C1 segment of cervical spinal cord (tissue), 14 donors: ENCODE data around the gene TNNT3.

Source experiments
- DNase-seq, 14 donors: peaks; one replicate each; lab custom pipeline; 2025; lab: John Stamatoyannopoulos, UW

TNNT3 gene

DNA sequence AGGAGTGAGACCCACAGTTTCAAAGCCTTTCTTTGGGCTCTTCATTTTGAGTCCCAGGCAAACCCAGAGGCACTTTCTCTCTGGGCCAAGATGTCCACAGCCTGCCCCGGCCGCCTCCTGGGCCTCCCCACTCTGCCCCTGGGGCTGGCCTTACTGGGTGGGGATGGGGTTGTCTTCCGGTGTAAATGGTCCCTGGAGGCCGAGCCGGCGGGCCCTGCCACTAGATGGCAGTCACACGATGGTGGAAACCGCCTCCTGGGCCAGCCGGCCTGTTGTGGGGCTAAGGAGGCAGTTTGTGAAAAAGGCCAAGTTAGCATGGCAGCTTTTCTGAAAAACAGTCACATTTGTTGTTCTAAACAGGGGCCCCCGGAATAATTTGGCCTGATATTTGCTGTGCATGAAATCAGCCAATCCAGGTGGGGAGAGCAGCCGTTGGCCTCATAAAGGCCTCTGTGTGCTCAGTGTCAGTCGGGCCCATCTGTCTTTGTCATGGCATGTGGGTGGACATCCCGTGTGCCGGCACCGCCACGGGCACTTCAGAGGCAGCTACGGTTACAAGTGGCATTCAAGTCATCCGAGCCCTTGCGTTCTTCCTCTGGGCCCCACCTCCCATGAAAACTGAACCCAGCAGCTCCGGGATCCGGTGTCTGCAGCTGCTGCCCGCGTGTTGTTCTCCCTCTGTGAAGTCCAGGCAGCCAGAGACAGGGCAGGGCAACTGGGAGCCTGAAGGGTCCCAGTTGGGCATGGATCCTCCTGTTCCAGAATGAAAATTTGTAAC lies 34.2 kb downstream of the TNNT3 start:
- no peak for DNase-seq

DNA sequence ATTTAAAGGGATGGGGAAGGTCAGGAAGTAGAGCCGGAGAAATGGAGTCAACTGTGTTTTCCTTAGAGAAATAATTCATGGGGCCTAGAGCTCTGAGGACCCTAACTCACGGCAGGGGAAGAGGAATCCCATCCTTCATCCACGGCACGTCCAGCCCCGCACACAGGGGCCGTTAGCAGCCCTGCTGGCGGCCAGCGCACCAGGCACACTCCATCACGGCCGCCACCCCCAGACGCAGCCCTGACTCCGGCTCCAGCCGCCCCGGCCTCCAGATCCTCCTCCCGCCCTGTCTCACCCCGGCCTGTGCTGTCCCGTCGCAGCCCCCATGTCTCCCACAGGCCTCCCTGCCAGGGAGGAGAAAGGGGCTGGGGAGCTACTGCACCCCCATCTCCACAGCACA lies 38.9 kb downstream of the TNNT3 start:
- no peak for DNase-seq

DNA sequence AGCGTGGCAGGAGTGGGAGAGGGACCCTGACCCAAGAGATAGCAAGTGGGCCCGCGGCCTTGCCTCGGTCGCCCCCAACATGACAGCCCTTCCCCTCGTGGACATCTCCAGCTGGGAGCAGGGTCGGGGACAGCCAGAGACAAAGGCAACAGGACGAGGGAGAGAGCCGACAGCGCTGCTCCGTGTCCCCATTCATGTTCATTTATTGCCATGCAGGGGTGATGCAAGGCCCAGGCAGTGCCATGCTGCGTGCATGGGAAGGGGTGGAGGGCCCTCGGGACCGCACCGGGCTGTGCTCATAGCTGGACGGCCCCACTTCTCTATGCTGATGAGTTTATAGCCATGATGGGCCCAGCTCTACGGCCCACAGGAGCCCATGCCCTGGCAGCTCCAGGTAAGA lies 40.3 kb downstream of the TNNT3 start:
- no peak for DNase-seq

DNA sequence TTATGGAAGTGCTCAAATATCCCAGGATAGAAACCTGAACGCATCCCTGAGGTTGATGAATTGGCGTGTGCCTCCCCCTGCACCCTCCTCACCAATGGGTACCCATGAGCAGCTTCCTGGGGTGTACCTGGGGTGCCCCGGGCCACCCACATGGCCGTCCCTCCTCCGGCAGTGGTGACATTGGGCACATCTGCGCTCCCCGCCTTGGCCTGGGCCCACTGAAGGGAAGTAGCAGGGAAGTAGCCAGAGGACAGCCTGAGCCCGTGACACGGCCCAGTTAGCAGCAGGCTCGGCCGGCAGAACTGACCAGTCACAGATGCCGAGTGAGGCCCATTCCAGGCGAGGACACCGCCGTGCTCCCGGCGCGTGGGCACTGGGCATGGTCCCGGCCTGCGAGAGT lies 44.4 kb downstream of the TNNT3 start:
- no peak for DNase-seq

DNA sequence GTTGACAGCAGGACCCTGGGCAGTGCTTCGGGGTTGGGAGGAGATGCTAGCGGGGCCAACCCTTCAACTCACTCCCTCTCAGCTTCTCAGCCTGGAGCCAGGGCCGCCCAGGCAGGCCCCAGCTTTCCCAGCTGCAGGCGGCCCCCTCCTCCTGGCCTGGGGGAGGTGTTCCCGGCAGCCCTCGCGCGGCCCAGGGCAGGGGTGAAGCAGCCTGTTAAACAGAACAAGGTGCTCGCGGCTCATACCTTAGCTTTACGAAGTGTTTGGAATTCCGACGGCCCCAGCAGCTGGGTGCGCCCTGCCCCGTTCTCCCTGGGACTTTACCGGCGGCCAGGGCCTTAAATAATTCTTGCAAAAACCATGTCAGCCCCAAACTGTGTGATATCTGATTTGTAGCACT lies 44.8 kb downstream of the TNNT3 start:
- DNase-seq = no peak

DNA sequence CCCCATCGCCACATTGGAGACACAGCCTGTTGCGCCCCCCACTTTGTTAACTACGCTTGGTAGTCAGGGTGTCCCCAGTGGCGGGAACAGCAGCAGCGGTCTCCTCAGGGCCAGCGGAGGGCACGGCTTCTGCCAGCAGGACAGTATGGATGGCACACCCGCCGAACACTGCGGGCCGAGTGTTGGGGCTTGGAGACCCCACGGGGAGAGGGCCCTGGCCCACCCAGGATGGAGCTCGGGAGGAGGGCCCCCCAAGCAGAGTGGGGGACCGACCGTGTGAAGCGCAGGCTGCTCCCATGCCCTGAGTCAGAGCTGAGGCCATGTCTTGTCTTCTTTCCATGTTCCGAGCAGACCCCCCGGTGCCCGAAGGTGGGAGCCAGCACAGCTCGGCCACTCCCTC lies 45.5 kb downstream of the TNNT3 start:
- no peak for DNase-seq

DNA sequence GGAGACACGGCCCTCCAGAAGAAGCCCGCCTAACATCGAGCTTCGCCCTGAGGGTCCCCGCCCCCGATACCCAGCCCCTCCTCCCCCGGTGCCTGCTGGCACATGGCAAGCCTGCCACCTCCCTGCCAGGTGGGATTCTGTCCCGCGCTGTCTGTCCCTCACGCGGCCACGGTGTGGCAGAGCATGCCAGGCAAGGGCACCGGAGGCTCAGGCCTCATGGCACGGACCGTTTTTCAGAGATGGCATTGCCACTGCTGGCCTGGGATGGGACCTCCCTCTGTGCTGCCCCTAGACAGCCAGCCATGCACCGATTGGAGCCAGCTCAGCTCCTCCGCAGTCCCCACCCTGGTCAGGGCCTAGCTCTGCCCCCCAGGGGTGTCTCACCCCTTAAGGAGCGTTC lies 47.0 kb downstream of the TNNT3 start:
- DNase-seq = no peak

DNA sequence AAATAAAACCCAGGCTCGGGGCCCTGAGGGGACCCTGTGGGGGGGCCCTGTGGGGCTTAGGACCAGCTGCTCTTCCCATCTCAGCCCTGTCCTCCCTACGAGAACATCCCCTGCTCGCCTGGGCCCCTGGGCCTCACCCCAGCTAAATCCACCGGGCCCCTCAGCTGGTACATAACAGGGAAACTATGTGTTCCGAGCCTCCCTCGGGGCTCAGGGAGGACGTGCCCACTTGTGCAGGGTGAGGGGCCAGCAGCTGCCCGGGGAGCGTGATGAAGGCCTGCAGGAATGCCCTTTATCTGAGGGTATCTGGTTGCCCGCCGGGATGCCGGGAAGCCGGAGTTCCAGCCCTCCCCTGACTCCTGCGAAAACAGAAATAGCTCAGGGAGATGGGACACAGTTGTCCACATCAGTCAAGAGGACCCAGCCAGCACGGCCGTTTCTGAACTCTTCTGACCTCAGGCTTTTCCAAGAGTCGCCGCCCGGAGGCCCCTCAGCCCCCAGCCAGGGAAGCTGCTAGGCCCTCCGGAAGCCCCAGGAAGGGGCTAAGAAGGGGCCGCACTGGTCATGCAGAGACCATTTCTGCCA lies 48.2 kb downstream of the TNNT3 start:
- DNase-seq = no peak

DNA sequence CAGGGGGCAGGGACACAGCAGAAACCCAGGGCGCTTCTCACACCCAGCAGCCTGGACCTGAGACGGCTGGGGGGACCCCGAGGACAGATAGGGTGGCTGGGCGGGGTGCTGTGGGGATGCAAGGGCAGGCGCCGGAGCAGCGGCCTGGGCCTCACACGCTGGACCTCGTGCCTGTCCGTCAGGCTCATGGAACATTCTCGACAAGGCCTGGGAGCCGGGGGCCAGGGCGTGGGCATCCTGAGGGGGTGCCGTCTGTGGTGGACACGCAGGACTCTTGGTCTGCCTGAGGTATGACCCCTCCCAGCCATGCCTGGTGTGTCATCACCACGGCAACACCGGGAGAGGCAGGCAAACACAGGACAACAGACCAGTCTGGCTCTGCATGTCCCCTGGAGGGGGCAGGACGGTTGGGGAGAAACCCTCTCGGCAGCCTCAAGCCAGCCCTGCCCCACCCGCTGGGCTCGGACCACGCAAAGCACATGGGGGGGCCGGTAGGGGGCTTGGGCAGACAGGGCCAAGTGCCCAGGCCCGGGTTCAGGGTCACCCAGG lies 49.0 kb downstream of the TNNT3 start:
- no peak for DNase-seq

DNA sequence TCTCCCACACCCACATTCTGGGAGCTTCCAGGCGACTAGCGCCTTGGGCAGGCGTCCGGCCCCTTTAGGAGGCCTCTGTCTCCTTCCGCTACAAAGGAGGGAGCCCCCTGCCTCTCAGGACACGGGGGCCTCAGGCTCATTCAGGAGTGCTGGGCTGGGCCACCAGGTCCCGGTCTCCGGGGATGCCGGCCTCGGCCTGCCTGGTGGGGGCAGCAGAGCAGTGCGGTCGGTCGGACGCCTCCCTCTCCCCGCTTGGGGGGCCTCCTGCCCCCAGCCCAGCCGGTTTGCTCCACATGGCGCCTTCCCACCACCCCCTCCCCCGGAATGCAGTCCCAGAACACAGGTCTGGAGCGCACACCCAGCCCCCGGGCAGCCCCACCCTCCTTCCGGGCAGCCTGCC lies 49.5 kb downstream of the TNNT3 start:
- no peak for DNase-seq

DNA sequence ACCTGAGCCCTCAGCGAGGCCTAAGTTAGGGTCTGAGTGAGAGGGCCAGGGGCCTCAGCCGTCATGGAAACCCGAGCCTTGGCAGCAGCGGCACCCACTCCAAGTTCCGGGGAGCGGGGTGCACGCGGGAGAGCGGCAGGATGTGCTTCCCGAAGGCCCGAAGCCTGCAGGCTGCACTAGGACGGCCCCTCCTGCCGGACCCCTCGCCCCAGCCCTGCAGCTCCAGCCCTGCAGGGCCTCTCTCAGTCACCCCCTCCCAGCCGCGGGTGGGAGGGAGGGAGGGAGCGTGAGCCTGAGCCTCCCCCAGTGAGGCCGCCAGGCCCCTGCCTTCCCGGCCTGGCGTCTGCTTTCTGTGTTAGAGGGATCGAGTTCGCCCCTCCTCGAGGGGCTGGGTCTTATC lies 50.3 kb downstream of the TNNT3 start:
- DNase-seq = no peak

DNA sequence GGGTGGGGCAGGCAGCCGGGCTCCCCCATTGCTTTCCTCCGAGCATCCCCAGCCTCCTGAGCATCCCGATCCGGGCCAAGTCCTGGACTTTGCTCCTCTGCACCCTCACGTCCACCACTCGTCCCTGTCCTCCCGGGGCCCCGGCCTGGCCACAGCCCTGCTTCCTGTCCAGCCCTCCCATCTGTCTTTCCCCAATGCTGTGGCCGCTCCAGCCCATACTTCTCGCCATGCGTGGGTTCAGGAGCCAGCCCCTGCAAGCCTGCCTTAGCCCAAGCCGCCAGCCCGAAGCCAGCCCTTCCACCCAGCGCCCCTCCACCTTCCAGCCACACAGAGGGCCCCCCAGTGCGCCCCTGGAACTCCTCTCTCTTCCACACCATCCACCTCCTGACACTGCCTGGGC lies 51.5 kb downstream of the TNNT3 start:
- DNase-seq = no peak

DNA sequence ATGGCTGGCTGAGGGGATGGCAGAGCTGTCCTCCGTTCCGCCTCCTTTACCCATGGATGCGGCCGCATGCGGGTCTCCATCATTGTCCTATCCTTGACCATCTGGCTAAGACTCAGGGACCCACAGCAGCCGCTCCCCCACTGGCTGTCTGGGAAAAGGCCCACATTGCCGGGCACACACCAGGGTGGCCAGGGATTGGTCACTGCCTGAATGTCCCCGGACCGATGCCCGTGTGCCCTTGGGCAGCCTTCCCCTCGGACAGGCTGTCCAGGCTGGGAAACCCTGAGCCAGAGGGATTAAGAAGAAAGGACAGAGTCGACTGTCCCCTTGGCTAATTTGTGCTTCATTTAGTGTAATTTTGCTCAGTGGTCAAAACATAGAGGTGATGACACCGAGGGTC lies 55.7 kb downstream of the TNNT3 start:
- DNase-seq = no peak

DNA sequence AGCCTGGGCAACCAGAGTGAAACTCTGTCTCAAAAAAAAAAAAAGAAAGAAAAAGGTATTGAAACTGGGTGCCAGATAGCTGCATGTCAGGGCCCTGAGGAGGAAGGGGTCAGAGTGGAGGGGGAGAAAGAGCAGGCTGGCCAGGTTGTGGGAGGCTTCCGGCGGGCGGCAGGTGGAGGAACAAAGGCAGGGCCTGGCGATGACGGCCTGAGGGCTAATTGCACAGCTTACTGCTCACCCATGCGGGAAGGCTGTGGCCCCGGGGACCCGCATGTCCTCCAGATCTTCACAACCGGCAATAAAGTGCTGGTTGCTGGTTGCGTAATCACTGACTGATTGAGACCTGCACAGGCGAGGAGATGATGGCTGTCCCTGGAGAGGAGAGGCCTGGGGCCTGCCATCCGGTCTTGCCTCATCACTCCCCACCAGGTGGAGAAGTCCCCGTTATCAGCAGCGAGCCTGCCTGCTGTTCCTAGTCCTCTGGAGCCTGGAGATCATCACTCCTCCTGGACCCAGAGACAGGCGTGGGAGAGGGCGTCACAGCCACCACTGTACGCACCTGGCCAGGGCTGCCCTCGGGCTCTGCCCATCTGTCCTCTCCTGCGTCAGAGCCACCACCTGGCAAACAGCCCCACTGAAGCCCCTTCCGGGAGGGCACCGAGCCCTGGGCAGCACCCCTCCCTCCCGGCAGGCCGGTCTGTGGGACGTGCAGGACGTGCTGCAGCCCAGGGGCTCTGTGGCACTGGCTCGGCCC lies 59.4 kb downstream of the TNNT3 start:
- DNase-seq = no peak

DNA sequence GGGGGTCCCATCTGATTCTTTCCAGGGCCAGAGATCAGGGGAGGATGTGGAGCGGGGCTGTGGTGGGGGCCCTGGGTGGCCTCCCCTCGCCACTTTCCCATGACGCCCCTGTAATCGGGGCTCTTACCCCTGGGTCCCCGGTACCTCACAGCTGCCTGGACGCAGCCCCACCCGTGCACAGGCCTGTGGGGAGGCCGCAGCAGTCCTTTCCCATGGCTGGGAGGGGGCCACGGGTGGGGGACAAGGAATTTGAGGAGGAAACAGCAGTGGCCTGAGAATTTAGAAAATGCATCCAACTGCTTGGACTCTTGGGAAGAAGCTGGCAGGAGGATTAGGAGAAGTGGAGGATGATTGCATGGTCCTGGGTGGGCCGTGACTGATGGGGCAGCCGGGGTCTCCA lies 60.1 kb downstream of the TNNT3 start:
- no peak for DNase-seq

DNA sequence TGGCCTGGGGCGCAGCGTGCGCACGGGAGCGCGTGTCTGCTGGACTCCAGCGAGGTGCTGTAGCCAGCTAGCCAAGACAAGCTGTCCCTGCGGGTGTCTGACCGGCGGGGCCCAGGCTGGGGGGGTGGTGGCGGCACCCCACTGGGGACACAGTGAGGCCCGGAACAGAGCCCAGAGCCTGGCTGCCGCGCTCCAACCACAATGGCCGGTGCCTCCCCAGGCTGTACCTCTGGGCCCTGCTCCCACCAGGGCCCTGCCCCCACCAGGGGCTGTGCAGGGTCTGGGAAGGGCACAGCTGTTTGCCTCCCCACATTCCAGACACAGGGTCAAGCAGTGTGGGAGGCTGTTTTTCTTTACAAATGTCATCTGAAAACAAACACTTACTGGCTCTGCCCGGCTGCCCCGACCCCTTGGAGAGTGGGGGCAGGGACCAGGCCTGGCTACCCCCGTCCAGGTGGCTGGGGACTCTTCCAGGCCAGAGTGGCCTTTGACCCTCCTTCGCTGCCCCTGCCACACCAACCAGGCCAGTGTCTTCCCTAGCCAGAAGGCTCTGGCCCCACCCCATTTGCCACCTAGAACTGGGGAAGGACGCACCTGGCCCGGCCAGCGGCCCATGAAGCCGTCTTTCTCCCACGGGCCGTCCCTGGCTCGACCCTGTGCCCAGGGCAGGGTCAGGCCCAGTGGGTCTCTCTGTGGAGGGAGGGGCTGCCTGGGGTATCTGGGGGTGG lies 63.5 kb downstream of the TNNT3 start:
- no peak for DNase-seq

DNA sequence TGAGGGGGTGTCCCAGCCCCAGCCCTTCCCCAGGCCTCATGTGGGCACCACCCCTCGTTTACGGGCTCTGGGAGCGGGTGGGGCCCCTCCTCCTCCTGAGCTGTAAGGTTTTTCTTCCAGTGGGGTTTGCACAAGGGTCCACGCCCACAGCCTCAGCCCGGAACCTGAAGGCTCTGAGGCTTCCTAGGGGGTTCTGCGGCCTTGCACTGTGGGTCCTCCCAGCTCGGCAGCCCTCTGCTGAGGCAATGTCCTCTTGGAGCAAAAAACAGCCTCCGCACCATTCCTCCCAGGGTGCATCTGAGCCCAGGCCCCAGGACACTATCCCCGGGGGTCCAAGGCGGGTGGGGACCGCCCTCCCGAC lies 64.1 kb downstream of the TNNT3 start:
- DNase-seq = no peak

DNA sequence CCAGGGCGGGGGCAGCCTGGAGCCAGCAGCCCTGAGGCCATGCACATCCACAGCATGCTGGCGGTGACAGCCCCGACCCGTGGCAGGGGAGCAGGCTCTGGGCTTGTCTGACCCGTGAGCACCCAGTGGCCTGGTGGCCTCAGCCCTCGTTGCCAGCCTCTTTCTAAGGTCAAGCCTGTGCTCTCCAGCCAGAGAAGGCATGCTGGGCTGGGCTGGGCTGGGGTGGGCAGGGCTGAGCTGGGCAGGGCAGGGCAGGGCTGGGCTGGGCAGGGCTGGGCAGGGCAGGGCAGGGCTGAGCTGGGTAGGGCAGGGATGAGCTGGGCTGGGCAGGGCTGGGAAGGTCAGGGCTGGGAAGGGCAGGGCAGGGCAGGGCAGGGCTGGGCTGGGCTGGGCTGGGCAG lies 67.5 kb downstream of the TNNT3 start:
- no peak for DNase-seq

DNA sequence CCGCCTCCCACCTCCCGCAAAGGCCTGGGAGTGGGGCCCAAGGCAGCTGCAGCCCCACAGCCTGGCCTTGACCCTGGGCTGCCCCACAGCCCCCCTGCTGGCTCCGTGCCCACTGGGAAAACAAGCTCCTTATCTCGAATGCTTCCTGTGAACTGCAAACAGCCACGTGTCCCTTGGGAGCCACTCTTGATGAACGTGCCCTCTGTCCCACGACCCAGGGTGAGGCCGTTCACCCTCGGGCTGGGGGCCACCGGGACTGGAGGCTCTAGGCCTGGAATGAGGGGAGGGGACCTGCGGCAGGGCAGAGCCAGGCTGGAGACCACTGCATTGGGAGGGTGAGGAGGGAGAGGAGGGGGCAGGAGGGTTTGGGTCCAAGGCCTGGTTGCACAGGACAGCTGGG lies 68.7 kb downstream of the TNNT3 start:
- DNase-seq = no peak
